ENCODE measurements around the gene L3MBTL3.

- TF ChIP-seq, protein P1, sequence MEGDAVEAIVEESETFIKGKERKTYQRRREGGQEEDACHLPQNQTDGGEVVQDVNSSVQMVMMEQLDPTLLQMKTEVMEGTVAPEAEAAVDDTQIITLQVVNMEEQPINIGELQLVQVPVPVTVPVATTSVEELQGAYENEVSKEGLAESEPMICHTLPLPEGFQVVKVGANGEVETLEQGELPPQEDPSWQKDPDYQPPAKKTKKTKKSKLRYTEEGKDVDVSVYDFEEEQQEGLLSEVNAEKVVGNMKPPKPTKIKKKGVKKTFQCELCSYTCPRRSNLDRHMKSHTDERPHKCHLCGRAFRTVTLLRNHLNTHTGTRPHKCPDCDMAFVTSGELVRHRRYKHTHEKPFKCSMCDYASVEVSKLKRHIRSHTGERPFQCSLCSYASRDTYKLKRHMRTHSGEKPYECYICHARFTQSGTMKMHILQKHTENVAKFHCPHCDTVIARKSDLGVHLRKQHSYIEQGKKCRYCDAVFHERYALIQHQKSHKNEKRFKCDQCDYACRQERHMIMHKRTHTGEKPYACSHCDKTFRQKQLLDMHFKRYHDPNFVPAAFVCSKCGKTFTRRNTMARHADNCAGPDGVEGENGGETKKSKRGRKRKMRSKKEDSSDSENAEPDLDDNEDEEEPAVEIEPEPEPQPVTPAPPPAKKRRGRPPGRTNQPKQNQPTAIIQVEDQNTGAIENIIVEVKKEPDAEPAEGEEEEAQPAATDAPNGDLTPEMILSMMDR (IDR thresholded peaks at IDR 0.05; ENCODE audit: insufficient read depth, low read depth, low read length): no peak
- no peak for TF ChIP-seq EZH2 (IDR thresholded peaks at IDR 0.05; ENCODE audit: insufficient read depth, low read length)
Observed at GRCh38 chr6:130188207-130188899, 170.0 kb downstream of the L3MBTL3 start.

Data from astrocyte (in vitro differentiated cells and primary cell).